NT2/D1 (cell line): Measurements from ENCODE around the gene RGSL1.

ENCODE experiments used
- DNase-seq: peaks from one replicate; pipeline ENCODE4 v3.0.0-alpha.2; 2011; ENCODE audit warnings: low read depth, low spot score
- H3K27me3 ChIP-seq: 2 replicates; pipeline ENCODE4 v1.6.0; 2011; ENCODE audit warnings: mild to moderate bottlenecking; ENCODE audit not compliant: insufficient read length, insufficient read depth
- H3K36me3 ChIP-seq: 2 replicates; pipeline ENCODE4 v1.6.1; 2011; ENCODE audit warnings: mild to moderate bottlenecking, low read length, mixed read lengths; ENCODE audit not compliant: insufficient read depth, insufficient read length
- H3K4me1 ChIP-seq: 2 replicates; pipeline ENCODE4 v1.5.1; 2011; ENCODE audit not compliant: insufficient read depth, insufficient read length
- H3K4me3 ChIP-seq: 2 replicates; pipeline ENCODE4 v1.5.1; 2011; ENCODE audit warnings: low read depth; ENCODE audit not compliant: insufficient read length
- H3K9ac ChIP-seq: 2 replicates; pipeline ENCODE4 v1.6.0; 2011; ENCODE audit warnings: low read depth; ENCODE audit not compliant: insufficient read length
- H3K9me3 ChIP-seq: 2 replicates; pipeline ENCODE4 v1.5.1; 2011; ENCODE audit warnings: mild to moderate bottlenecking, low read length; ENCODE audit not compliant: insufficient read depth
- SUZ12 ChIP-seq: IDR thresholded peaks from 2 replicates; pipeline ENCODE4 v1.6.1; 2011; ENCODE audit not compliant: insufficient read length, insufficient read depth; ENCODE audit errors: extremely low read depth
- YY1 ChIP-seq: IDR thresholded peaks from 2 replicates; pipeline ENCODE4 v1.6.1; 2011; ENCODE audit not compliant: insufficient read length, insufficient read depth
- ZNF274 ChIP-seq: IDR thresholded peaks from 2 replicates; pipeline ENCODE4 v1.6.1; 2011; ENCODE audit warnings: mild to moderate bottlenecking, low read depth, low read length

The RGSL1 gene

GRCh38 chr1:182604175-182605164 is 154.5 kb downstream of the RGSL1 start, which contains the start of gene RGS16:
TSS of gene RGS16 (minus strand) at chr1:182604389. CDS start at chr1:182604259, 130 bp downstream.
- H3K4me3 ChIP-seq: peak within 1 kb of the TSS; percentile 72
- H3K9me3 ChIP-seq: no peaks in the 10 kb centered on the region
- DNase-seq: peak; percentile 96
- H3K4me1 ChIP-seq: peaks cover 11% of the 10 kb centered on the region
- peak within 1 kb of the TSS; percentile 79 for H3K9ac ChIP-seq
- peaks cover 57% of the 10 kb centered on the region for H3K27me3 ChIP-seq
- H3K36me3 ChIP-seq: peaks cover 35% of the 10 kb centered on the region
- TF ChIP-seq SUZ12 (no peak), ZNF274 (no peak), YY1 (no peak)

GRCh38 chr1:182607566-182607965 is 157.6 kb downstream of the RGSL1 start:
- Histone ChIP-seq H3K27me3 (peaks cover 88% of the 10 kb centered on the region), H3K4me1 (peaks cover 11% of the 10 kb centered on the region), H3K9me3 (no peaks in the 10 kb centered on the region), H3K9ac (no peak overlapping the region), H3K36me3 (peaks cover 6% of the 10 kb centered on the region), H3K4me3 (no peak overlapping the region)
- no peak for DNase-seq
- TF ChIP-seq ZNF274 (no peak), SUZ12 (no peak), YY1 (no peak)

DNA sequence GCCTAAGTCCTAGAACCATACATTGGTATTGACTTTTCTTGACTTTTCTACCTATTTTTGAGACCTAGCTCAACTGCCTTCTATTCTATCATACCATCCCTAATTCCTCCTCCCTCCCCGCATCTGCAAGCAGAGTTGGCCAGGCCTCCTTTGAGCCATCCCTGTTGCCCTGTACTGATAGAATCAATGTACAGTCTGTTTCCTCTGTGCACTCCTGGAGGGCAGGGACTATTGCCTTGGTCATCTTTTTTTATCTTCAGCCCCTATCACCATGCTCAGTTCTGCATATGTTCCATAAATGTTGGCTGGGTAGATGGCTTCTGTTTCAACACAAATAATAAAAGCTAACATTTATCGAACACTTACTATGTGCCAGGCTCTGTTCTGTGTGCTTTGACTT is 158.3 kb downstream of the RGSL1 start:
- peaks cover 90% of the 10 kb centered on the region for H3K27me3 ChIP-seq
- H3K4me3 ChIP-seq: no peak overlapping the region
- no peak for DNase-seq
- no peaks in the 10 kb centered on the region for H3K36me3 ChIP-seq
- H3K9me3 ChIP-seq: no peaks in the 10 kb centered on the region
- H3K9ac ChIP-seq: no peak overlapping the region
- peaks cover 11% of the 10 kb centered on the region for H3K4me1 ChIP-seq
- TF ChIP-seq SUZ12: no peak
- TF ChIP-seq ZNF274: no peak
- no peak for TF ChIP-seq YY1

DNA sequence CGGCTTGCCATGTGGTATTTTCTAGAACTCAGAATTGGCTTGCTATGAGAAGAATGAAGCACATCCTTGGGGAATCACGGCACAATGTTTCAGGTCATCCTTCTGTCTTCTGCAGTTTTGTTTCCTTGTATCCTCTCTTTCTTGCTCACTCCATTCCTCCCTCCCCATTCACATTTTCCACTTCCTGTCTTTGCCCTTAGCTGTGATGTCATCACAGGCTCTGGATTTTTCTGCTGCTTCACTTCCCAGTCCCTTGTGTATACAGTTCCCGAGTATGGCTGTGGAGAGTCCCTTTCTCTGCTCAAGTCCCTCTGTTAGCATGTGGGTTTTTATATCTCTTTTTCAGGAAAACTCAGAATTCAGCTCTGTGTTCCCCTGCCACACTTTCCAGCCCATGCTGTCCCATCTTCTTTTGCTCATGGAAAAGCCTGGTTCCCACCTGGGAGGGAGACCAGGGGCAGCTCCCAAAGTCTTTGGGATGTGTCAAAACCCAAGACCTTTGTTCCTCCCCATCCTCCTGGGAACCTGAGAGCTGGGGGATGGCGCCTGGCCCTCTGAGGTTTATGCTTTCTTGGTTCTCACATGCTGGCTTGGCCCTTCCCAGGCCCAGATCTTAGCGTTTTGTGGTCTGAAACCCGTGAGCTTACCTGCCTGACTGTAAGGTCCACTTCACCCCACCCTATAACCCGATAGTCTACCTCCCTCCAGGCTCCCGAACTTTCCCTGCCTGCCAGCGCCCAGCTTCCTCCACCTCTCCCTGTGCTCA is 159.1 kb downstream of the RGSL1 start:
- no peaks in the 10 kb centered on the region for H3K36me3 ChIP-seq
- TF ChIP-seq ZNF274: no peak
- TF ChIP-seq SUZ12: no peak
- no peak for TF ChIP-seq YY1
- H3K9ac ChIP-seq: no peak overlapping the region
- H3K9me3 ChIP-seq: no peaks in the 10 kb centered on the region
- H3K4me1 ChIP-seq: peaks cover 11% of the 10 kb centered on the region
- H3K4me3 ChIP-seq: no peak overlapping the region
- DNase-seq: no peak
- H3K27me3 ChIP-seq: peaks cover 95% of the 10 kb centered on the region
